A549 (cell line): ENCODE data around the gene CRACDL. TPM values are rescaled to one million over a fixed set of nuclear protein-coding genes. Genes with fewer than 3 reads are reported as not detected.

Experiments
- ATAC-seq, 2 experiments: fragments of 200-7000 bp in 1 of 2; fragments of >200 bp in 1 of 2; cut with Nextera tagmentation in 1 of 2; cut with Tn5 transposase in 1 of 2; 3 replicates each; pipeline versions ENCODE4 v1.8.0 to v1.9.1; 2018 to 2020; ENCODE audit warnings: mild to moderate bottlenecking in 1 of 2, moderate library complexity in 1 of 2
- CTCF ChIA-PET: fragments of 300-600 bp; sonication (Branson Sonifier 250); formaldehyde crosslinking; extraction: SDS; loops from one replicate; lab custom pipeline; 2021; ENCODE audit warnings: antibody characterized with exemption, inconsistent platforms; lab: Yijun Ruan, JAX
- POLR2A ChIA-PET: fragments of 350-600 bp; formaldehyde crosslinking; extraction: SDS; loops from one replicate; lab custom pipeline; 2021; ENCODE audit warnings: antibody characterized with exemption, inconsistent platforms; lab: Yijun Ruan, JAX
- DNase-seq, 2 experiments: peaks; one replicate each; pipeline versions ENCODE4 v3.0.0 to v3.0.0-alpha.2; 2011 to 2016; ENCODE audit warnings: low read depth in 1 of 2, low spot score in 1 of 2
- FAIRE-seq: peaks from 2 replicates; lab custom pipeline; 2011; peaks lifted over from hg19 to GRCh38; lab: Jason Lieb, UNC
- H3K27ac ChIP-seq, 2 experiments: fragments of >200 bp; sonication (Bioruptor Twin); formaldehyde crosslinking; 3 replicates each; pipeline ENCODE4 v1.5.1; 2016 to 2017
- H3K4me1 ChIP-seq: fragments of >200 bp; sonication (Bioruptor Twin); formaldehyde crosslinking; 3 replicates; pipeline ENCODE4 v1.6.1; 2016
- H3K4me2 ChIP-seq: fragments of >200 bp; sonication (Bioruptor Twin); formaldehyde crosslinking; 3 replicates; pipeline ENCODE4 v1.6.1; 2016
- H3K4me3 ChIP-seq: fragments of >200 bp; sonication (Bioruptor Twin); formaldehyde crosslinking; 3 replicates; pipeline ENCODE4 v1.5.1; 2016
- H3K9me3 ChIP-seq: fragments of >200 bp; sonication (Bioruptor Twin); formaldehyde crosslinking; 3 replicates; pipeline ENCODE4 v1.6.1; 2016
- CHD4 ChIP-seq: fragments of 200-600 bp; sonication (generic); IDR thresholded peaks from 2 replicates; pipeline ENCODE4 v1.6.1; 2016; ENCODE audit warnings: antibody characterized with exemption, mild to moderate bottlenecking, borderline replicate concordance
- EHF ChIP-seq: fragments of 250-450 bp; sonication (Bioruptor Pico); IDR thresholded peaks from 2 replicates; pipeline ENCODE4 v1.5.0; 2020; ENCODE audit warnings: mild to moderate bottlenecking
- EHMT2 ChIP-seq: fragments of 200-600 bp; sonication (generic); IDR thresholded peaks from 2 replicates; pipeline ENCODE4 v1.6.1; 2016; ENCODE audit warnings: antibody characterized with exemption, low read depth, mild to moderate bottlenecking, moderate library complexity
- ELK1 ChIP-seq: fragments of 150-350 bp; IDR thresholded peaks from 2 replicates; pipeline ENCODE4 v1.6.1; 2014; ENCODE audit warnings: low read depth, mild to moderate bottlenecking, low read length
- EP300 ChIP-seq, 2 experiments: fragments of >200 bp; sonication (Bioruptor Twin); formaldehyde crosslinking; IDR thresholded peaks; 2 replicates in 1 of 2; 3 replicates in 1 of 2; pipeline ENCODE4 v1.6.1; 2016 to 2017
- FOSL2 ChIP-seq, 2 experiments: fragments of 450-650 bp in 1 of 2; fragments of >200 bp in 1 of 2; sonication (Bioruptor Twin) in 1 of 2; formaldehyde crosslinking; IDR thresholded peaks; 2 replicates each; pipeline versions ENCODE4 v1.5.0 to v1.6.1; 2016 to 2020; ENCODE audit warnings: mild to moderate bottlenecking in 1 of 2, moderate library complexity in 1 of 2
- HDAC2 ChIP-seq: fragments of 200-600 bp; sonication (generic); IDR thresholded peaks from 2 replicates; pipeline ENCODE4 v1.6.1; 2016
- HES2 ChIP-seq: fragments of >200 bp; sonication (Bioruptor Twin); formaldehyde crosslinking; IDR thresholded peaks from 2 replicates; pipeline ENCODE4 v1.6.1; 2016
- HEYL ChIP-seq: fragments of 250-450 bp; sonication (Bioruptor Pico); IDR thresholded peaks from 2 replicates; pipeline ENCODE4 v1.8.0; 2021; ENCODE audit warnings: mild to moderate bottlenecking, moderate library complexity
- HMGXB4 ChIP-seq: fragments of 250-450 bp; sonication (Bioruptor Pico); IDR thresholded peaks from 2 replicates; pipeline ENCODE4 v1.5.0; 2021; ENCODE audit warnings: mild to moderate bottlenecking, moderate library complexity, borderline replicate concordance
- HOXB5 ChIP-seq: fragments of 250-450 bp; sonication (Bioruptor Pico); IDR thresholded peaks from 2 replicates; pipeline ENCODE4 v1.5.0; 2020; ENCODE audit warnings: mild to moderate bottlenecking, moderate library complexity
- JUNB ChIP-seq: fragments of >200 bp; sonication (Bioruptor Twin); formaldehyde crosslinking; IDR thresholded peaks from 2 replicates; pipeline ENCODE4 v1.6.1; 2016
- KDM1A ChIP-seq: fragments of 200-600 bp; sonication (generic); IDR thresholded peaks from 2 replicates; pipeline ENCODE4 v1.6.1; 2016; ENCODE audit warnings: low read depth, mild to moderate bottlenecking
- MAFK ChIP-seq: fragments of 450-650 bp; IDR thresholded peaks from 2 replicates; pipeline ENCODE4 v1.6.1; 2014; ENCODE audit not compliant: partially characterized antibody
- MAX ChIP-seq: IDR thresholded peaks from 2 replicates; pipeline ENCODE4 v1.6.1; 2012
- MAZ ChIP-seq: fragments of 150-350 bp; IDR thresholded peaks from 2 replicates; pipeline ENCODE4 v1.6.1; 2014; ENCODE audit warnings: antibody characterized with exemption, low read depth, low read length, borderline replicate concordance
- NFE2L2 ChIP-seq: fragments of 150-350 bp; conservative IDR thresholded peaks from 2 replicates; pipeline ENCODE4 v1.6.1; 2014; ENCODE audit warnings: low read length
- NPAS2 ChIP-seq: fragments of 250-450 bp; sonication (Bioruptor Pico); IDR thresholded peaks from 2 replicates; pipeline ENCODE4 v1.8.0; 2022; ENCODE audit warnings: mild to moderate bottlenecking, moderate library complexity, borderline replicate concordance
- PBX3 ChIP-seq: IDR thresholded peaks from 2 replicates; pipeline ENCODE4 v1.6.1; 2012
- PHF8 ChIP-seq: fragments of 200-600 bp; sonication (generic); IDR thresholded peaks from 2 replicates; pipeline ENCODE4 v1.6.1; 2016; ENCODE audit warnings: low read depth, mild to moderate bottlenecking, antibody characterized with exemption, moderate library complexity, borderline replicate concordance
- POLR2A ChIP-seq: IDR thresholded peaks from 2 replicates; pipeline ENCODE4 v1.6.1; 2012; ENCODE audit warnings: mild to moderate bottlenecking, low read length
- RAD21 ChIP-seq, 2 experiments: fragments of >200 bp in 1 of 2; sonication (Bioruptor Twin) in 1 of 2; formaldehyde crosslinking in 1 of 2; IDR thresholded peaks in 1 of 2; conservative IDR thresholded peaks in 1 of 2; 2 replicates in 1 of 2; 3 replicates in 1 of 2; pipeline ENCODE4 v1.6.1; 2012 to 2018; ENCODE audit warnings: inconsistent platforms in 1 of 2
- TFCP2L1 ChIP-seq: fragments of 250-450 bp; sonication (Bioruptor Pico); IDR thresholded peaks from 2 replicates; pipeline ENCODE4 v1.5.0; 2021; ENCODE audit warnings: mild to moderate bottlenecking
- TP53 ChIP-seq: fragments of 250-450 bp; sonication (Bioruptor Pico); IDR thresholded peaks from 2 replicates; pipeline ENCODE4 v1.5.0; 2021; ENCODE audit warnings: mild to moderate bottlenecking, moderate library complexity
- ZC3H11A ChIP-seq: fragments of 450-650 bp; IDR thresholded peaks from 2 replicates; pipeline ENCODE4 v1.6.1; 2014; ENCODE audit warnings: antibody characterized with exemption, mild to moderate bottlenecking
- ZFP36 ChIP-seq: fragments of 450-650 bp; IDR thresholded peaks from 2 replicates; pipeline ENCODE4 v1.6.1; 2014; ENCODE audit warnings: borderline replicate concordance; ENCODE audit not compliant: partially characterized antibody
- WGBS: methylation state at CpG from one replicate; pipeline ENCODE4 v1.1.6; 2017; ENCODE audit errors: missing lambda C conversion rate; 5-methylcytosine and 5-hydroxymethylcytosine counted together
- polyA plus RNA-seq, 4 experiments: library from polyadenylated mRNA; depleted of rRNA in 3 of 4; stranded (reverse); fragments of >200 nt; fragmentation: RNase III in 1 of 4; extraction: RNeasy Plus Mini Kit Qiagen cat#74134 plus additional on column Dnase treatment in 1 of 4; gene quantifications; 2 replicates in 3 of 4; 3 replicates in 1 of 4; pipeline ENCODE4 v1.2.3, GENCODE V29; 2011 to 2017

CRACDL gene
- polyA plus RNA-seq, 2 of the 4 experiments (the other 2 are of a cell fraction), result 0.21 to 0.36 TPM

- TF ChIP-seq TFCP2L1 (CRISPR knock-in tag) (no peak), MAX (no peak)
Measured at GRCh38 chr2:98771721-98772524, 164.1 kb downstream of the CRACDL start (continued).

GRCh38 chr2:98771264-98771663 lies 164.8 kb downstream of the CRACDL start:
- Histone ChIP-seq H3K4me2 (no peak overlapping the region), H3K4me1 (peaks cover 13% of the 10 kb centered on the region; the same call in 2 of the 3 replicates), H3K27ac (no peak overlapping the region), H3K9me3 (no peaks in the 10 kb centered on the region), H3K4me3 (no peak overlapping the region)
- 76% methylated on average over 2 of the region's 2 CpGs for WGBS
- FAIRE-seq (no peak), ATAC-seq (no peak), DNase-seq (no peak)
- CTCF ChIA-PET, result interaction anchor here (0.6 to 1.5 kb wide), 2 partner anchors 24 to 863 kb away, joined by 4 to 5 read pairs; no protein-coding TSS in a partner anchor
- TF ChIP-seq MAZ (no peak), HEYL (CRISPR knock-in tag) (no peak), NFE2L2 (no peak), ELK1 (no peak), HOXB5 (CRISPR knock-in tag) (no peak), HDAC2 (no peak), TP53 (CRISPR knock-in tag) (no peak)
- POLR2A ChIA-PET, result no interaction called here

- H3K4me3 ChIP-seq, result no peak overlapping the region
- WGBS, result 90% methylated on average over 14 of the region's 14 CpGs
- H3K9me3 ChIP-seq, result no peaks in the 10 kb centered on the region
- DNase-seq (no peak), FAIRE-seq (no peak), ATAC-seq (no peak)
- H3K4me1 ChIP-seq, result peaks cover 13% of the 10 kb centered on the region; the same call in 2 of the 3 replicates
- ChIA-PET POLR2A (no interaction called here), CTCF (no interaction called here)
- no peak overlapping the region for H3K27ac ChIP-seq
- no peak overlapping the region for H3K4me2 ChIP-seq
- TF ChIP-seq EP300 (IDR thresholded peaks at IDR 0.05), result no peak
- TF ChIP-seq CHD4, result no peak
- TF ChIP-seq EHF (CRISPR knock-in tag), result no peak
- TF ChIP-seq FOSL2 (IDR thresholded peaks at IDR 0.05), result no peak
- TF ChIP-seq FOSL2 (CRISPR knock-in tag; IDR thresholded peaks at IDR 0.05), result no peak
- no peak for TF ChIP-seq POLR2A
- TF ChIP-seq HOXB5 (CRISPR knock-in tag), result no peak
- TF ChIP-seq ZC3H11A, result no peak
- no peak for TF ChIP-seq RAD21 (conservative IDR thresholded peaks at IDR 0.05 in 1 of 2, IDR thresholded peaks at IDR 0.05 in 1 of 2)
- no peak for TF ChIP-seq NPAS2 (CRISPR knock-in tag)
- TF ChIP-seq JUNB, result no peak
- TF ChIP-seq, all 56 proteins: peak for 0
Measured at GRCh38 chr2:98769784-98770183, 166.2 kb downstream of the CRACDL start.

GRCh38 chr2:98769114-98769476 lies 166.9 kb downstream of the CRACDL start:
- WGBS, result 67% methylated on average over 6 of the region's 6 CpGs
- POLR2A ChIA-PET, result no interaction called here
- FAIRE-seq, result no peak
- Histone ChIP-seq H3K4me3 (no peak overlapping the region), H3K27ac (no peak overlapping the region), H3K9me3 (no peaks in the 10 kb centered on the region), H3K4me2 (no peak overlapping the region), H3K4me1 (peaks cover 13% of the 10 kb centered on the region; the same call in 2 of the 3 replicates)
- CTCF ChIA-PET, result no interaction called here
- DNase-seq, result no peak
- no peak for ATAC-seq
- TF ChIP-seq PBX3 (no peak), POLR2A (no peak), ELK1 (no peak), PHF8 (no peak), ZFP36 (no peak), HES2 (no peak), EHMT2 (no peak), FOSL2 (IDR thresholded peaks at IDR 0.05) (no peak), FOSL2 (CRISPR knock-in tag; IDR thresholded peaks at IDR 0.05) (no peak), NFE2L2 (no peak), EHF (CRISPR knock-in tag) (no peak), HMGXB4 (no peak), KDM1A (no peak), MAFK (no peak)
